ENCODE measurements around the gene FGF11.

FGF11 gene

GRCh38 chr17:7408863-7409262 is 30.4 kb upstream of the FGF11 start:
- no peak for DNase-seq

- DNase-seq, result no peak
Measured at GRCh38 chr17:7409716-7410115, 29.6 kb upstream of the FGF11 start.

- DNase-seq, result no peak
Measured at GRCh38 chr17:7410634-7411426, 28.5 kb upstream of the FGF11 start.

- DNase-seq, result no peak
Measured at GRCh38 chr17:7411427-7411750, 27.9 kb upstream of the FGF11 start.

GRCh38 chr17:7413346-7413985 is 25.8 kb upstream of the FGF11 start:
- DNase-seq, result no peak

- no peak for DNase-seq
Measured at GRCh38 chr17:7414837-7415236, 24.5 kb upstream of the FGF11 start.

- no peak for DNase-seq
Measured at GRCh38 chr17:7415784-7416183, 23.5 kb upstream of the FGF11 start.

GRCh38 chr17:7416323-7416722 is 23.0 kb upstream of the FGF11 start:
- no peak for DNase-seq

- DNase-seq, result no peak
Measured at GRCh38 chr17:7417056-7417655, 22.2 kb upstream of the FGF11 start.

GRCh38 chr17:7418472-7419152 is 20.7 kb upstream of the FGF11 start:
- no peak for DNase-seq

- no peak for DNase-seq
Measured at GRCh38 chr17:7419819-7420610, 19.3 kb upstream of the FGF11 start, which contains the start of gene SPEM1. Gene SPEM1 (plus strand): TSS chr17:7420324. CDS start chr17:7420385, 61 bp downstream.

- DNase-seq, result no peak
Measured at GRCh38 chr17:7421186-7421585, 18.1 kb upstream of the FGF11 start.

GRCh38 chr17:7423679-7424078 is 15.6 kb upstream of the FGF11 start:
- DNase-seq, result no peak

GRCh38 chr17:7425316-7425715 is 14.0 kb upstream of the FGF11 start, which contains the start of gene SPEM2:
Gene SPEM2 (plus strand): TSS chr17:7425616. CDS start chr17:7425689, 73 bp downstream.
- DNase-seq, result no peak

- no peak for DNase-seq
Measured at GRCh38 chr17:7425756-7426155, 13.6 kb upstream of the FGF11 start.

GRCh38 chr17:7426203-7426863 is 13.0 kb upstream of the FGF11 start:
- DNase-seq, result no peak

- DNase-seq, result no peak
Measured at GRCh38 chr17:7426896-7427489, 12.3 kb upstream of the FGF11 start.

- DNase-seq, result no peak
Measured at GRCh38 chr17:7427549-7427948, 11.8 kb upstream of the FGF11 start.

- no peak for DNase-seq
Measured at GRCh38 chr17:7428557-7428956, 10.8 kb upstream of the FGF11 start, which contains the start of gene SPEM3. Gene SPEM3 (plus strand): TSS chr17:7428857. CDS start chr17:7428903, 46 bp downstream.

GRCh38 chr17:7429722-7430121 is 9.6 kb upstream of the FGF11 start:
- DNase-seq, result no peak

- DNase-seq, result no peak
Measured at GRCh38 chr17:7431231-7431630, 8.1 kb upstream of the FGF11 start.

GRCh38 chr17:7432296-7432695 is 7.0 kb upstream of the FGF11 start:
- DNase-seq, result no peak
